ENCODE measurements around the gene JPH4. TPM values are rescaled to one million over a fixed set of nuclear protein-coding genes. Genes with fewer than 3 reads are reported as not detected.
A peak's percentile ranks its signal among the peaks of the same experiment; 100 is the strongest.

JPH4 gene
- total RNA-seq, 2 experiments from 2014 or later: 0.12 TPM; not detected in 1

DNA sequence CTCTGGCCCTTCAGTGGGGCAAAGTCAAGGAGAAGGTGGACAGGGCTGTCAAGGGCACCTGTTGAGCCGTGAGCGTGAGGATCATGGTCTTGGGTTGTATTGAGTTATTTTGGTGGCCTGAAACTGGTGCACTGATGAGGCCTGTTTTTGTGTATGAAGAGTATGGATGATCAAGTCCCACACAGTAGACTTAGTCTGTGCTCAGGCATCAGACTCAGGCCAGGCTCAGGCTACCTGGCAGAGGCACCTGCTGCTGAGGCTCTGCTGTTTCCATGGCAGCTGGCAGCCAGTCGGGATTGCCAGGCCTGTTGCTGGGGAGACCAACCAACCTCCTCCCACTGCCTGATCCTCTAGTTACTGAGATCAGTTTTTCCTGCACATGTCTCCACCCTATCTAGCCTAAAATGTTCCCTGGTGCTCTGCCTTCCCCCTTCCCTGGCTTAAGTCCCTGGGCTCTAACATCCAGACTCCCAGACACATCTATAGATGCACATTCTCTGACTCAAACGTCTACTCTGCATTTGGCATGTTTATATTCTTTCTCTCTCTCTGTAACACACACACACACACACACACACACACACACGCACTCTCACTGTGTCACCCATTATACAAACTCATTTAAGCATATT lies 5.1 kb downstream of the JPH4 start:
- Mint-ChIP-seq H3K27ac (no peak overlapping the region), H3K27me3 (peaks cover 22% of the 10 kb centered on the region), H3K36me3 (no peaks in the 10 kb centered on the region), H3K4me3 (no peak overlapping the region), H3K4me1 (ENCODE audit: low read depth) (peaks cover 19% of the 10 kb centered on the region), H3K9me3 (no peaks in the 10 kb centered on the region)
- ChIA-PET CTCF (interaction anchor here (0.6 to 1.8 kb wide), 3 partner anchors 13 to 17 kb away, joined by 3 to 6 read pairs (median 3); no protein-coding TSS in a partner anchor), POLR2A (no interaction called here)
- DNase-seq: no peak
- intact Hi-C loops (cut with micrococcal nuclease): no loop called here

DNA sequence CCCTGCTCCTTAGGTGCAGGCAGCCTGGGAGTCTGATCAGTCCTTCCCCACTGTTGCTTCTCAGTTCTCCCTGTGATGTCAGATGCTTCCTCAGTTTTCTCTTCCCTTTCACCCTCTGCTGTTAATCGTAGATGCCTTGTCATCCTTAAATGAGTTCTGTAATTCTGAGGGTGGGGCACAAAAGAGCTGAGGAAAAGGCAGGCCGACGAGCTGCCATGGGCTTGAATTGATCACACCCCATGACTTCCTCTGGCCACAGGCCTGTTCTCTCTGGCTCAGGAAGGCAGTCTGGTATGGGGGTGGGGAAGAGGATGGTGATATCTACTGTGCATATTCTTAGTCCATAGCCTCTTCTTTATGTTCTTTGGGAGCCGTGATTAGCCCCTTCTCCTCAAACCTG lies 5.8 kb downstream of the JPH4 start:
- H3K27ac Mint-ChIP-seq: no peak overlapping the region
- H3K4me3 Mint-ChIP-seq: no peak overlapping the region
- CTCF ChIA-PET: interaction anchor here (0.6 to 1.8 kb wide), 2 partner anchors 16 to 17 kb away, joined by 3 to 6 read pairs; no protein-coding TSS in a partner anchor
- POLR2A ChIA-PET: no interaction called here
- DNase-seq: no peak
- H3K4me1 Mint-ChIP-seq (ENCODE audit: low read depth): peaks cover 22% of the 10 kb centered on the region
- no peaks in the 10 kb centered on the region for H3K9me3 Mint-ChIP-seq
- H3K27me3 Mint-ChIP-seq: peaks cover 19% of the 10 kb centered on the region
- intact Hi-C loops (cut with micrococcal nuclease): no loop called here
- no peaks in the 10 kb centered on the region for H3K36me3 Mint-ChIP-seq

- Mint-ChIP-seq H3K36me3 (no peaks in the 10 kb centered on the region), H3K4me3 (no peak overlapping the region), H3K27me3 (peaks cover 19% of the 10 kb centered on the region), H3K4me1 (ENCODE audit: low read depth) (peaks cover 22% of the 10 kb centered on the region), H3K9me3 (no peaks in the 10 kb centered on the region), H3K27ac (no peak overlapping the region)
- CTCF ChIA-PET: interaction anchor here (1.5 to 1.8 kb wide), 2 partner anchors 12 to 17 kb away, joined by 4 to 6 read pairs; no protein-coding TSS in a partner anchor
- intact Hi-C loops (cut with micrococcal nuclease): no loop called here
- DNase-seq: no peak
- POLR2A ChIA-PET: no interaction called here
These were observed 6.1 kb downstream of the JPH4 start for GRCh38 chr14:23572524-23572828.

GRCh38 chr14:23571701-23572523 lies 6.7 kb downstream of the JPH4 start:
- H3K27ac Mint-ChIP-seq: no peak overlapping the region
- H3K4me1 Mint-ChIP-seq (ENCODE audit: low read depth): peaks cover 18% of the 10 kb centered on the region
- no peak for DNase-seq
- intact Hi-C loops (cut with micrococcal nuclease): no loop called here
- POLR2A ChIA-PET: interaction anchor here (0.8 to 0.9 kb wide), 2 partner anchors 11 to 17 kb away, joined by 3 read pairs; no protein-coding TSS in a partner anchor
- CTCF ChIA-PET: interaction anchor here (0.9 to 1.8 kb wide), 3 partner anchors 12 to 60 kb away, joined by 4 to 6 read pairs (median 5); no protein-coding TSS in a partner anchor
- H3K4me3 Mint-ChIP-seq: no peak overlapping the region
- H3K9me3 Mint-ChIP-seq: no peaks in the 10 kb centered on the region
- peaks cover 16% of the 10 kb centered on the region for H3K27me3 Mint-ChIP-seq
- H3K36me3 Mint-ChIP-seq: no peaks in the 10 kb centered on the region

DNA sequence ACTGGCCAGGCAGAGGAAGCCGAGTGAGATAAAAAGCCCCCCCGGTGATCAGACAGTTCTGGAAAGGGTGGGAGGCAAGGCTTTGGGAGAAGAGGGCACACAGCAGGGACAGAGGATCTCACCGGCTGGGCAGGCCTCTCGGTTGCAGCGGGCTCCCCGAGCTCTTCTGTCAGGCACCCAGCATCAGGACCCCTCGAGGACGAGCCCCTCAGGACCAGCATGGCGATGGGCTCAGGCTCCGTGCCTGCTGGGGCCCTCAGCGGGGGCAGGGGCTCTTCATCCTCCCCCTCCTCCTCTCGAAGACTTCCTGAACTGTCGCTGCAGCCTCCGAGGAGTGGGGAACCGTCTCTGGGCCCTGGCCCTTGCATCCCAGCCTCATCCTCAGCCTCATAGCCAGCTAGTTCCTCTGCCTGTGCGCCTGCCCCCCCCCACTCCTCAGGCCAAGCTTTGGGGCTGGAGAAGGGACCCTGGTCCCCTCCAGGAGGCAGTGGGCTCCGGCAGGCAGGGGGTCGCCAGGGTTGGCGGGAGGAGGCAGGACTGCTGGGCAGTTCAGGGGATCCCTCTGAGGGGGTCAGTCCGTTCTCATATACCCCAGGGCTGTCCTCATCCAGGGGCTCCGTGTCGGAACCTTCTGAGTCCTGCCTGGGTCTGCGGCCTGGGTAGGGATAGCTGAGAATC lies 7.6 kb downstream of the JPH4 start:
- Mint-ChIP-seq H3K27me3 (peaks cover 9% of the 10 kb centered on the region), H3K36me3 (no peaks in the 10 kb centered on the region), H3K9me3 (no peaks in the 10 kb centered on the region), H3K4me1 (ENCODE audit: low read depth) (peaks cover 17% of the 10 kb centered on the region), H3K4me3 (no peak overlapping the region), H3K27ac (no peak overlapping the region)
- POLR2A ChIA-PET: interaction anchor here (0.6 to 0.8 kb wide), 3 partner anchors 10 to 981 kb away, joined by 3 read pairs; no protein-coding TSS in a partner anchor
- intact Hi-C loops (cut with micrococcal nuclease): no loop called here
- CTCF ChIA-PET: interaction anchor here (0.8 to 1.5 kb wide), 3 partner anchors 11 to 61 kb away, joined by 3 to 5 read pairs (median 4); no protein-coding TSS in a partner anchor
- DNase-seq: peak; percentile 2

DNA sequence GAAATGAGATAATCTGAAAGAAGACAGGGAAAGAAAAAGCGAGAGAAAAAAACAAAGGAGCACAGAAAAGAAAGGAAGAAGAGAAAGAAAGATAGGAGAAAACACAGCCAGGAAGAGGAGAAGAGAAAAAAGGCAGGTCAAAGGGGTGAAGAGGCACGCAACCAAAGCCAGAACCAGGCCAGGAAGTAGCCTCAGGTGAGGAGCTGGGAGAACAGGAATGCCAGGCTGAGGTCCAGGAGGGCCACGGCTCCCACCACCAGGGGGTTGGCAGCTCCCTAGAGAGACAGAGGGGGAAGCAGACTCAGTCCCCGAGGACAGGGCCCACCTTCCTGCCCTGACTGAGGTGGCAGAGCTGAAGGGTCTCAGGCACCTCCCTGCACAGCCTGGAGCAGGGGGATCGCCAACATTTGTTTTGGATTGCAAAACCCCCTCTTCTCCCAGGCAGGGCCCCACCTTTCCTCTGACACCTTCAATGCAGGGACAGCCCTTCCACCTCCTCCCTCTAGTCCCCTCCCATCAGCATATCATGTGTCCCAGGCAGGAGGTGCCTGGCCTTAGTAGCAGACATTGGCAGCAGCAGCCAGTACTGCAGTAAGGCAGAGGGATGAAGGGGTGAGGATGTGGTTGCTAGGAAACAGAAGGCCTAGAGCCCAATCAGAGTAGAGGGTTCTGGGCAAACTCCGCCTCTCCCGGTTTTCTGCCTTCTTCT lies 9.0 kb downstream of the JPH4 start:
- DNase-seq: peak; percentile 19
- CTCF ChIA-PET: interaction anchor here (1.2 to 3.3 kb wide), 6 partner anchors 10 to 176 kb away, joined by 3 to 29 read pairs (median 6); no protein-coding TSS in a partner anchor
- no peak overlapping the region for H3K4me3 Mint-ChIP-seq
- intact Hi-C loops (cut with micrococcal nuclease): no loop called here
- peaks cover 25% of the 10 kb centered on the region for H3K4me1 Mint-ChIP-seq (ENCODE audit: low read depth)
- no peak overlapping the region for H3K27ac Mint-ChIP-seq
- peaks cover 9% of the 10 kb centered on the region for H3K36me3 Mint-ChIP-seq
- no peaks in the 10 kb centered on the region for H3K9me3 Mint-ChIP-seq
- POLR2A ChIA-PET: no interaction called here
- no peaks in the 10 kb centered on the region for H3K27me3 Mint-ChIP-seq

GRCh38 chr14:23568600-23569331 lies 9.8 kb downstream of the JPH4 start:
- POLR2A ChIA-PET: no interaction called here

GRCh38 chr14:23568021-23568599 lies 10.5 kb downstream of the JPH4 start:
- H3K27me3 Mint-ChIP-seq: no peaks in the 10 kb centered on the region
- peaks cover 15% of the 10 kb centered on the region for H3K36me3 Mint-ChIP-seq
- intact Hi-C loops (cut with micrococcal nuclease): no loop called here
- ChIA-PET POLR2A (interaction anchor here (0.5 to 1.7 kb wide), 3 partner anchors 93 to 274 kb away, joined by 3 to 4 read pairs (median 3); partner anchors contain the start of gene PABPN1), CTCF (interaction anchor here (0.5 to 3.3 kb wide), 8 partner anchors 9 to 175 kb away, joined by 3 to 29 read pairs (median 6); partner anchors contain the start of gene THTPA)
- peak overlapping the region; percentile 91 for H3K4me3 Mint-ChIP-seq
- peak overlapping the region; percentile 90 for H3K27ac Mint-ChIP-seq
- no peak for DNase-seq
- no peaks in the 10 kb centered on the region for H3K9me3 Mint-ChIP-seq
- peaks cover 29% of the 10 kb centered on the region for H3K4me1 Mint-ChIP-seq (ENCODE audit: low read depth)

More at GRCh38 chr14:23568600-23569331, 9.8 kb downstream of the JPH4 start:
- H3K9me3 Mint-ChIP-seq: no peaks in the 10 kb centered on the region
- peak; percentile 49 for DNase-seq
- intact Hi-C loops (cut with micrococcal nuclease): no loop called here
- H3K4me1 Mint-ChIP-seq (ENCODE audit: low read depth): peaks cover 28% of the 10 kb centered on the region
- H3K4me3 Mint-ChIP-seq: peak overlapping the region; percentile 91
- H3K27ac Mint-ChIP-seq: peak overlapping the region; percentile 90
- CTCF ChIA-PET: interaction anchor here (0.5 to 3.3 kb wide), 9 partner anchors 9 to 175 kb away, joined by 3 to 29 read pairs (median 5); partner anchors contain the start of gene THTPA
- H3K36me3 Mint-ChIP-seq: peaks cover 13% of the 10 kb centered on the region
- H3K27me3 Mint-ChIP-seq: no peaks in the 10 kb centered on the region

- Mint-ChIP-seq H3K27me3 (no peaks in the 10 kb centered on the region), H3K27ac (peak within 1 kb of the TSS; percentile 90), H3K4me3 (peak within 1 kb of the TSS; percentile 91), H3K9me3 (no peaks in the 10 kb centered on the region), H3K36me3 (peaks cover 20% of the 10 kb centered on the region), H3K4me1 (ENCODE audit: low read depth) (peaks cover 34% of the 10 kb centered on the region)
- DNase-seq: peak; percentile 95
- ChIA-PET CTCF (interaction anchor here (0.6 to 3.3 kb wide), 7 partner anchors 8 to 308 kb away, joined by 3 to 29 read pairs (median 5); partner anchors contain the start of gene THTPA), POLR2A (interaction anchor here (0.5 to 1.7 kb wide), 6 partner anchors 9 to 273 kb away, joined by 3 to 4 read pairs (median 3); partner anchors contain the start of gene PABPN1)
- intact Hi-C loops (cut with micrococcal nuclease): loop anchor here (1.0 to 2.0 kb wide), 2 partner anchors 11 to 17 kb away; partner anchors contain the start of genes THTPA and ZFHX2
These were observed 11.2 kb downstream of the JPH4 start, which contains the start of gene AP1G2 for GRCh38 chr14:23567186-23568020. TSS of gene AP1G2 (minus strand) at chr14:23567791. CDS start at chr14:23567314, 477 bp downstream.
